Mammary epithelial cell (primary cell): ENCODE results near the gene YES1.

Experiments
- CTCF ChIP-seq, 2 donors: IDR thresholded peaks in 1 of 2; conservative IDR thresholded peaks in 1 of 2; 2 replicates each; pipeline ENCODE4 v1.5.1; 2011 to 2012; ENCODE audit warnings: inconsistent platforms in 2 of 2, low read length in 2 of 2, mild to moderate bottlenecking in 2 of 2, control low read depth in 1 of 2, low read depth in 1 of 2; ENCODE audit not compliant: insufficient read depth in 1 of 2; ENCODE audit errors: extremely low read depth in 1 of 2
- EZH2 ChIP-seq: IDR thresholded peaks from 2 replicates; pipeline ENCODE4 v1.6.1; 2012; ENCODE audit warnings: low read length, inconsistent platforms, borderline replicate concordance

DNA sequence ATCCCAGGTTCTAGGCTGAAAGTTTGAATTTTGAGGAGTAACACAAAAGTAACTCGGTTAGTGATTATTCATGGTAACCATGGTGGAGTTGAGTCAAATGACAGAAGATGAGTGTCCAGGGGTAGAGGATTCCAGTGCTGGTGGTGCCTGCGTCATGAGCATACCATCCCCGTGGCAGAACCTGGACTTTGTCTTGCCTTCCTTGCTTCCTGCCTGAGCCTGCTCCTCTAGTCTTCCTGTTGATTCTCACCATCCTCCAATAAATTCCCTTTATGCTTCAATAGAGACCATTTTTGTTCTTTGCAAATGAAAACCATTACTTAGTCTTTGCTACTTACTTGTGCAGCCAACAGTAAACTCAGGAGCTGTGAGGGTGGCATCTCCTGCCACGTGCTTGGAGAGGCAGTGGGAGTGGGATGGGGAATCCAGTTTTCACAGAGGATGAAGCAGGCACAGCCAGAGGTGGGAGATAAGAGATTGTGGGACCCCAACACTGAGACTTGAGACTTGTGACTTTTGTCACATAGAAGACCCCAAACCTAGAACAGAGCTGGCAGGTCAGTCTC is 4.1 kb upstream of the YES1 start:
- no peak for TF ChIP-seq CTCF (conservative IDR thresholded peaks at IDR 0.05 in 1 of 2, IDR thresholded peaks at IDR 0.05 in 1 of 2; ENCODE audit: extremely low read depth in 1 of 2, insufficient read depth in 1 of 2, low read depth in 1 of 2, low read length in 2 of 2)
- TF ChIP-seq EZH2: no peak
